ENCODE data around the gene TIGAR. TPM values are rescaled to one million over a fixed set of nuclear protein-coding genes. Genes with fewer than 3 reads are reported as not detected.

Gene TIGAR
- total and polyA plus RNA-seq, 4 donors: 0.56 to 3.3 (median 2.0) TPM

GRCh38 chr12:4277857-4278256 lies 43.2 kb upstream of the TIGAR start:
- no peaks in the 10 kb centered on the region for H3K36me3 ChIP-seq (ENCODE audit: control insufficient read depth in 4 of 4, insufficient read depth in 3 of 4, low read depth in 1 of 4, low read length in 3 of 4)
- no peak overlapping the region for H3K27ac ChIP-seq (ENCODE audit: low read depth in 1 of 2, low read length in 2 of 2)
- no peak for DNase-seq (ENCODE audit: low spot score)
- no peaks in the 10 kb centered on the region for H3K9me3 ChIP-seq (ENCODE audit: control insufficient read depth in 4 of 4, low read length in 3 of 4)
- no peak overlapping the region for H3K4me3 ChIP-seq (ENCODE audit: low read depth in 1 of 3, low read length in 3 of 3)
- H3K27me3 ChIP-seq (ENCODE audit: control insufficient read depth in 4 of 4, insufficient read depth in 4 of 4, low read length in 3 of 4): peaks cover 0 to 4% (median 2%) of the 10 kb centered on the region in 4 donors
- no peak overlapping the region for H3K9ac ChIP-seq (ENCODE audit: low read depth in 1 of 2, low read length in 2 of 2)
- TF ChIP-seq ATF3 (IDR thresholded peaks at IDR 0.05) (no peak), FOXA1 (IDR thresholded peaks at IDR 0.05) (no peak), JUND (IDR thresholded peaks at IDR 0.05) (no peak), CTCF (IDR thresholded peaks at IDR 0.05; ENCODE audit: low read depth, low read length, missing input control) (no peak), GABPA (IDR thresholded peaks at IDR 0.05 in 1 of 2, conservative IDR thresholded peaks at IDR 0.05 in 1 of 2) (no peak), MAX (IDR thresholded peaks at IDR 0.05) (no peak), SP1 (IDR thresholded peaks at IDR 0.05) (no peak), HNF4A (conservative IDR thresholded peaks at IDR 0.05) (no peak), REST (IDR thresholded peaks at IDR 0.05) (no peak), EGR1 (IDR thresholded peaks at IDR 0.05; ENCODE audit: low read depth in 2 of 2) (no peak), ZBTB33 (IDR thresholded peaks at IDR 0.05) (no peak), FOXA2 (IDR thresholded peaks at IDR 0.05) (no peak), RXRA (IDR thresholded peaks at IDR 0.05) (no peak), NR2F2 (IDR thresholded peaks at IDR 0.05) (no peak), YY1 (IDR thresholded peaks at IDR 0.05) (no peak), TAF1 (conservative IDR thresholded peaks at IDR 0.05) (no peak), RAD21 (IDR thresholded peaks at IDR 0.05) (no peak), HNF4G (IDR thresholded peaks at IDR 0.05) (no peak)
- WGBS: 80% methylated on average over 3 of the region's 3 CpGs
- H3K4me1 ChIP-seq (ENCODE audit: control insufficient read depth in 4 of 4, insufficient read depth in 4 of 4, low read length in 3 of 4): peaks cover 14 to 35% (median 21%) of the 10 kb centered on the region in 4 donors
